HG03469 (cell line): Measurements from ENCODE around the gene SSH3.
"Not testable (repeated sequence)": the region's sequence is repeated elsewhere in the genome, so short reads cannot be mapped to it uniquely, and the experiment has no call there.

Experiments
- ATAC-seq: cut with Tn5 transposase; IDR thresholded peaks from one replicate; pipeline ENCODE4 v1.9.1; 2021; ENCODE audit warnings: mild to moderate bottlenecking, moderate library complexity, moderate number of reproducible peaks; ENCODE audit not compliant: unreplicated experiment

SSH3 gene

GRCh38 chr11:67309661-67310061 lies 6.3 kb downstream of the SSH3 start:
- no peak for ATAC-seq

- ATAC-seq: no peak
Observed at GRCh38 chr11:67310246-67311050, 7.1 kb downstream of the SSH3 start.

- no peak for ATAC-seq
Observed at GRCh38 chr11:67311051-67311555, 7.8 kb downstream of the SSH3 start.

GRCh38 chr11:67311556-67312082 lies 8.3 kb downstream of the SSH3 start:
- no peak for ATAC-seq

- ATAC-seq: no peak
Observed at GRCh38 chr11:67312187-67313021, 9.1 kb downstream of the SSH3 start.

GRCh38 chr11:67313125-67313890 lies 10.0 kb downstream of the SSH3 start:
- ATAC-seq: no peak

GRCh38 chr11:67314218-67314617 lies 10.9 kb downstream of the SSH3 start:
- no peak for ATAC-seq

- ATAC-seq: no peak
Observed at GRCh38 chr11:67315325-67315909, 12.1 kb downstream of the SSH3 start.

GRCh38 chr11:67316882-67317204 lies 13.5 kb downstream of the SSH3 start:
- ATAC-seq: no peak

GRCh38 chr11:67317205-67317887 lies 14.0 kb downstream of the SSH3 start:
- ATAC-seq: no peak

GRCh38 chr11:67317888-67318555 lies 14.7 kb downstream of the SSH3 start:
- no peak for ATAC-seq

GRCh38 chr11:67318876-67319275 lies 15.5 kb downstream of the SSH3 start:
- not testable (repeated sequence) for ATAC-seq

GRCh38 chr11:67320011-67320410 lies 16.7 kb downstream of the SSH3 start:
- no peak for ATAC-seq

- no peak for ATAC-seq
Observed at GRCh38 chr11:67320691-67321090, 17.4 kb downstream of the SSH3 start.

- ATAC-seq: no peak
Observed at GRCh38 chr11:67321313-67321871, 18.1 kb downstream of the SSH3 start.

- ATAC-seq: no peak
Observed at GRCh38 chr11:67322049-67322448, 18.7 kb downstream of the SSH3 start.

- ATAC-seq: no peak
Observed at GRCh38 chr11:67323526-67323925, 20.2 kb downstream of the SSH3 start.

- ATAC-seq: no peak
Observed at GRCh38 chr11:67332081-67332691, 28.9 kb downstream of the SSH3 start.

GRCh38 chr11:67337257-67337656 lies 33.9 kb downstream of the SSH3 start:
- ATAC-seq: no peak
